Stomach (tissue), 4 donors: ENCODE measurements around the gene RGS17.
"Not testable (repeated sequence)": the region's sequence is repeated elsewhere in the genome, so short reads cannot be mapped to it uniquely, and the experiment has no call there.

ENCODE experiments used
- CTCF ChIP-seq, 7 experiments: fragments of 450-650 bp in 4 of 7; fragments of 200-600 bp in 3 of 7; sonication (generic) in 3 of 7; IDR thresholded peaks; one replicate each; pipeline ENCODE4 v1.5.1; 2016 to 2019; ENCODE audit warnings: antibody characterized with exemption in 7 of 7, control low read depth in 2 of 7, mild to moderate bottlenecking in 1 of 7
- EP300 ChIP-seq: sonication (generic); formaldehyde crosslinking; IDR thresholded peaks from one replicate; pipeline ENCODE4 v1.6.1; 2017; ENCODE audit warnings: antibody characterized with exemption
- POLR2AphosphoS5 ChIP-seq, 3 donors: sonication (generic); formaldehyde crosslinking; IDR thresholded peaks; one replicate each; pipeline ENCODE4 v1.6.1; 2016; ENCODE audit warnings: antibody characterized with exemption in 3 of 3

- TF ChIP-seq CTCF (IDR thresholded peaks at IDR 0.05); POLR2AphosphoS5 (IDR thresholded peaks at IDR 0.05); EP300: not testable (repeated sequence)
These were observed 2.6 kb upstream of the RGS17 start for GRCh38 chr6:153133667-153134066.
